GF-D8 (cell line): ENCODE measurements around the gene TMEM205.
A peak's percentile ranks its signal among the peaks of the same experiment; 100 is the strongest.

ENCODE experiments used
- DNase-seq: peaks from one replicate; lab custom pipeline; 2025; lab: John Stamatoyannopoulos, UW

The TMEM205 gene

GRCh38 chr19:11299946-11300810, 45.9 kb downstream of the TMEM205 start:
- no peak for DNase-seq

GRCh38 chr19:11296264-11296663, 49.8 kb downstream of the TMEM205 start:
- peak; percentile 52 for DNase-seq

GRCh38 chr19:11295665-11296245, 50.3 kb downstream of the TMEM205 start, which contains the start of gene TSPAN16:
TSS of gene TSPAN16 (plus strand) at chr19:11296160. CDS start at chr19:11296298, 138 bp downstream.
- DNase-seq, result no peak

- no peak for DNase-seq
These were observed 50.9 kb downstream of the TMEM205 start for GRCh38 chr19:11295180-11295579.

GRCh38 chr19:11293433-11294389, 52.4 kb downstream of the TMEM205 start:
- peak; percentile 93 for DNase-seq
